Lung microvascular endothelial cell (primary cell): ENCODE measurements around the gene OR7A10. TPM values are rescaled to one million over a fixed set of nuclear protein-coding genes. Genes with fewer than 3 reads are reported as not detected.
"Not testable (repeated sequence)": the region's sequence is repeated elsewhere in the genome, so short reads cannot be mapped to it uniquely, and the experiment has no call there.

Experiments
- DNase-seq, 2 donors: peaks; one replicate each; pipeline versions ENCODE4 v3.0.0 to v3.0.0-alpha.2; 2010; ENCODE audit warnings: low read depth in 2 of 2
- total RNA-seq: library from RNA; depleted of rRNA; stranded (reverse); fragments of >200 nt; gene quantifications from 2 replicates; pipeline ENCODE4 v1.2.1, GENCODE V29; 2014

Gene OR7A10
- total RNA-seq, 1 donor from 2014 or later: not detected

DNA sequence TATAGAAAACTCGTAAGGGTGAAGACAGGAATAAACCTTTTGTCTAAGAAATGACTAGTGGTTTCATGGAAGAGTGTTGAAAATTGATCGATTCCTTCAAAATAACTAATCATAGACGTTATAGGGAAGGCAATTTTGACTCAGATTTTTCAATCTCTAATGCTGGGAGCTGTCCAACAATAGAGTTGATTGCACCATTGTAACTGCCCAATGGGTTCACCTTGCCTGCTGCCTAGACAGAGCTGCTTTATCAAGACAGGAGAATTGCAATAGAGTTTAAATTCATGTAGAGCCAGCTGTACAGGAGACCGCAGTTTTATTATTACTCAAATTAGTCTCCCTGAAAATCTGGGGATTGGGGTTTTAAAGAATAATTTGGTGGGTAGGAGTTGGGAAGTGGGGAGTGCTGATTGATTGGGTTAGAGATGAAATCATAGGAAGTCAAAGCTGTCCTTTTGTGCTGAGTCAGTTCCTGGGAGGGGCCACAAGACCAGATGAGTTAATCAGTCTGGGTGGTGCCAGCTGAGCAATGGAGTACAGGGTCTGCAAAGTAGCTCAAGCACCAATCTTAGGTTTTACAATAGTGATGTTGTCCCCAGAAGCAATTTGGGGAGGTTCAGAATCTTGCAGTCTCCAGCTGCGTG, 53.5 kb downstream of the OR7A10 start:
- peak in 1 of 2 donors; percentile 13 for DNase-seq

DNA sequence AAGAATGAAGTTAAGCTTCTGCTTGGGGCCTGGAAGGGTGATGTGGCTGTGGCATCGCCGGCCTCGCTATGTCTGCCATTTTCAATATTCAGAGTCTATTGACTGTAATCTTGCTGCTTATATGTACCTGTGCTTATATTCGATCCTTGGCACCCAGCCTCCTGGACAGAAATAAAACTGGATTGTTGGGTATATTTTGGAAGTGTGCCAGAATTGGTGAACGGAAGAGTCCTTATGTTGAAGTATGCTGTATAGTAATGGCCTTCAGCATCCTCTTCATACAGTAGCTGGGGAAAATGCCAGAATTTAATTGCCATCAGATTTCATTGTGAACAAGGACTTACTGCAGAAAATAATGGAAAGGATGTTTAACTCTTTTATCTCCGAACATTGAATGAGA, 56.5 kb downstream of the OR7A10 start:
- DNase-seq: not testable (repeated sequence)

Other genes starting within 250 kb of the OR7A10 start
- not detected in 2 replicates for gene ADGRE3, start 174.1 kb downstream of the OR7A10 start, total RNA-seq
- gene ZNF333, start 158.9 kb downstream of the OR7A10 start, total RNA-seq: 5.7 and 8.7 TPM in 2 replicates
- under 0.01 and 0.60 TPM in 2 replicates for gene ADGRE2, start 70.4 kb downstream of the OR7A10 start, total RNA-seq
- not detected in 2 replicates for gene OR7A5, start 13.7 kb downstream of the OR7A10 start, total RNA-seq
- gene OR7C1, start 13.7 kb downstream of the OR7A10 start, total RNA-seq: not detected in 2 replicates
- not detected in 2 replicates for gene OR7A17, start 37.2 kb upstream of the OR7A10 start, total RNA-seq
- not detected in 2 replicates for gene OR7C2, start 92.6 kb upstream of the OR7A10 start, total RNA-seq
- gene SLC1A6, start 130.9 kb upstream of the OR7A10 start, total RNA-seq: not detected in 2 replicates
- not detected in 2 replicates for gene CASP14, start 200.6 kb upstream of the OR7A10 start, total RNA-seq
- gene OR1I1, start 233.3 kb upstream of the OR7A10 start, total RNA-seq: not detected in 2 replicates